ENCODE results near the gene DNAH17. TPM values are rescaled to one million over a fixed set of nuclear protein-coding genes. Genes with fewer than 3 reads are reported as not detected.

The DNAH17 gene
- total and polyA plus RNA-seq, 4 donors: 0.61 to 4.8 (median 2.7) TPM

DNA sequence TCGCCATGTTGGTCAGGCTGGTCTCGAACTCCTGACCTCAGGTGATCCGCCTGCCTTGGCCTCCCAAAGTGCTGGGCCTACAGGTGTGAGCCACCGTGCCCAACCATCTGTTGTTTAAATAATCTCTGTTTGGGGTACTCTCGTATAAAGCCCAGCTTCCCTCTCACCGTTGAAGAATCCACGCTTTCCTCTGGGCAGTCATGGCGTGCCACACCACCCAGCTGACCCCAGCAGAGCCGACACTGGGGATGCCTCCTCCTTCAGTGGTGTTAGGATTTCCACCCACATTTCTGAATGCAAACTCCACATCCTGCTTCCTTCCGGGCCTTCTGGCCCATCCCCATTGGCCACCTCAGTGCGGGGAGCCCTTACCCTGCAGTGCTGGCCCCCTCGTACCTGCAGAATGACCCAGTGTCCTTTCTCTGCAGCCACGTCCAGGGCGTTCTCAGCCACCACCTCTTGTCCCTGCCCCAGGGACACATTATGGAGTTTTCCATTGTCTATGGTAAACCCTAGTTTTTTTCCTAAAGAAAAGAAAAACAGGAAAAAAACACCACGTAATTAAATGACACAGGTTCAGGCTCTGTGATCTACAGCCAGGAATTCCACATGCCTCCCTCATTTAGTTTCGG lies 138.4 kb downstream of the DNAH17 start:
- H3K9me3 ChIP-seq (ENCODE audit: control insufficient read depth, insufficient read depth, low read length): no peaks in the 10 kb centered on the region
- no peaks in the 10 kb centered on the region for H3K36me3 ChIP-seq (ENCODE audit: control insufficient read depth, insufficient read depth, low read length)
- H3K4me1 ChIP-seq (ENCODE audit: control insufficient read depth, insufficient read depth, low read length): no peaks in the 10 kb centered on the region
- no peaks in the 10 kb centered on the region for H3K27me3 ChIP-seq (ENCODE audit: control insufficient read depth, insufficient read depth, low read length)
- no peak overlapping the region for H3K27ac ChIP-seq (ENCODE audit: low read depth, low read length)
- H3K4me3 ChIP-seq (ENCODE audit: low read depth, low read length): no peak overlapping the region
- 80% methylated on average over 15 of the region's 16 CpGs for WGBS (ENCODE audit: insufficient coverage)
- no peak for DNase-seq (ENCODE audit: low read depth in 4 of 6, low spot score in 6 of 6)

DNA sequence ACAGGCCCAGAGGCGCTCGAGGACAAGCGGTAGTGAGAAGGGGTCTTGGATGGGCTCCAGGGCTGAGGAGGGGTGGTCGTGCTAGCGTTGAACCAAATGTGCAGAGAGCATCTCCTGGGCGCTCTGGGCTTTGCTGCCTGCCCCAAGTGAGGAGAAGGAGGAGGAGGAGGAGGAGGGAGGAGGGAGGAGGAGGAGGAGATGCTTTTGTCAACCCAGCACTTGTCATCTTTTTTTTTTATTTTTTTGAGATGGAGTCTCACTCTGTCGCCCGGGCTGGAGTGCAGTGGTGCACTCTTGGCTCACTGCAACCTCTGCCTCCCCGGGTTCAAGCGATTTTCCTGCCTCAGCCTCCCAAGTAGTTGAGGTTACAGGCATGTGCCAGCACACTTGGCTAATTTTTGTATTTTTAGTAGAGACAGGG lies 138.9 kb downstream of the DNAH17 start:
- 81% methylated on average over 7 of the region's 10 CpGs for WGBS (ENCODE audit: insufficient coverage)
- Histone ChIP-seq H3K27me3 (ENCODE audit: control insufficient read depth, insufficient read depth, low read length) (no peaks in the 10 kb centered on the region), H3K9me3 (ENCODE audit: control insufficient read depth, insufficient read depth, low read length) (no peaks in the 10 kb centered on the region), H3K36me3 (ENCODE audit: control insufficient read depth, insufficient read depth, low read length) (no peaks in the 10 kb centered on the region), H3K4me1 (ENCODE audit: control insufficient read depth, insufficient read depth, low read length) (no peaks in the 10 kb centered on the region), H3K27ac (ENCODE audit: low read depth, low read length) (no peak overlapping the region), H3K4me3 (ENCODE audit: low read depth, low read length) (no peak overlapping the region)
- no peak for DNase-seq (ENCODE audit: low read depth in 4 of 6, low spot score in 6 of 6)

DNA sequence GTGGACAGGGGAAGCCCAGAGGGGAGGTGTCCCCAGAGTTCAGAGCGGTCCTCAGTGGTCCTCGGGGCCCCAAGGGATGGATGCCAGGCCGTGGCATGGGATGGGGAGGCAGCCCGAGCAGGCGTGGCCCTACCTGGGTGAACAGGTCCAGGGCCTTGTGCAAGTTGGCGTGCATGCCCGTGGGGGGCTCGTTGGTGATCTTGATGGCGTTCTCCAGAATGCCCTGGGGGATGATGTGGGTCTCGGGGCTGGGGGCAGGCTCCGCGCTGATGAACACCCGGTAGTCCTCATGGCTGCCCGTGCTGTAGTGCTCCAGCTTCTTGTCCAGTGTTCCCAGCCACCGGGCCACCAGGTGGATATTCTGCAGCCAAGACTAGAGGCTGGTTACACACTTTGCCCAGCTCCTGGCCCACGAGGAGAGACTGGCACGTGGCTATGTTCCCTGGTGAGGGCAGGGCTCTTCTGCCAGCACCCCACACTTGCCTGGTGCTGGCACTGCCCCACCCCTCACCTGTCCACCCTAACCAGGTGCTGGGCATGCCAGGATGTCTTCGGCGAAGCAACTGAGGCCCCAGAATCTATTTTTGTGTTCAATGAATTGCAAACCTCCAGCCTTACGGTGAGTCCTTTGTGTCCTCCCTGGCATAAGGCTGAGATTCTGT lies 139.6 kb downstream of the DNAH17 start:
- Histone ChIP-seq H3K27ac (ENCODE audit: low read depth, low read length) (no peak overlapping the region), H3K4me1 (ENCODE audit: control insufficient read depth, insufficient read depth, low read length) (peaks cover 4% of the 10 kb centered on the region), H3K9me3 (ENCODE audit: control insufficient read depth, insufficient read depth, low read length) (no peaks in the 10 kb centered on the region), H3K36me3 (ENCODE audit: control insufficient read depth, insufficient read depth, low read length) (no peaks in the 10 kb centered on the region), H3K4me3 (ENCODE audit: low read depth, low read length) (no peak overlapping the region), H3K27me3 (ENCODE audit: control insufficient read depth, insufficient read depth, low read length) (no peaks in the 10 kb centered on the region)
- DNase-seq (ENCODE audit: low read depth in 4 of 6, low spot score in 6 of 6): no peak
- 87% methylated on average over 20 of the region's 20 CpGs for WGBS (ENCODE audit: insufficient coverage)

GRCh38 chr17:78435330-78436005 lies 141.7 kb downstream of the DNAH17 start:
- WGBS (ENCODE audit: insufficient coverage): 80% methylated on average over 14 of the region's 19 CpGs
- no peak overlapping the region for H3K4me3 ChIP-seq (ENCODE audit: low read depth, low read length)
- H3K36me3 ChIP-seq (ENCODE audit: control insufficient read depth, insufficient read depth, low read length): no peaks in the 10 kb centered on the region
- H3K27ac ChIP-seq (ENCODE audit: low read depth, low read length): no peak overlapping the region
- no peaks in the 10 kb centered on the region for H3K9me3 ChIP-seq (ENCODE audit: control insufficient read depth, insufficient read depth, low read length)
- H3K4me1 ChIP-seq (ENCODE audit: control insufficient read depth, insufficient read depth, low read length): peaks cover 18% of the 10 kb centered on the region
- no peaks in the 10 kb centered on the region for H3K27me3 ChIP-seq (ENCODE audit: control insufficient read depth, insufficient read depth, low read length)
- no peak for DNase-seq (ENCODE audit: low read depth in 4 of 6, low spot score in 6 of 6)

DNA sequence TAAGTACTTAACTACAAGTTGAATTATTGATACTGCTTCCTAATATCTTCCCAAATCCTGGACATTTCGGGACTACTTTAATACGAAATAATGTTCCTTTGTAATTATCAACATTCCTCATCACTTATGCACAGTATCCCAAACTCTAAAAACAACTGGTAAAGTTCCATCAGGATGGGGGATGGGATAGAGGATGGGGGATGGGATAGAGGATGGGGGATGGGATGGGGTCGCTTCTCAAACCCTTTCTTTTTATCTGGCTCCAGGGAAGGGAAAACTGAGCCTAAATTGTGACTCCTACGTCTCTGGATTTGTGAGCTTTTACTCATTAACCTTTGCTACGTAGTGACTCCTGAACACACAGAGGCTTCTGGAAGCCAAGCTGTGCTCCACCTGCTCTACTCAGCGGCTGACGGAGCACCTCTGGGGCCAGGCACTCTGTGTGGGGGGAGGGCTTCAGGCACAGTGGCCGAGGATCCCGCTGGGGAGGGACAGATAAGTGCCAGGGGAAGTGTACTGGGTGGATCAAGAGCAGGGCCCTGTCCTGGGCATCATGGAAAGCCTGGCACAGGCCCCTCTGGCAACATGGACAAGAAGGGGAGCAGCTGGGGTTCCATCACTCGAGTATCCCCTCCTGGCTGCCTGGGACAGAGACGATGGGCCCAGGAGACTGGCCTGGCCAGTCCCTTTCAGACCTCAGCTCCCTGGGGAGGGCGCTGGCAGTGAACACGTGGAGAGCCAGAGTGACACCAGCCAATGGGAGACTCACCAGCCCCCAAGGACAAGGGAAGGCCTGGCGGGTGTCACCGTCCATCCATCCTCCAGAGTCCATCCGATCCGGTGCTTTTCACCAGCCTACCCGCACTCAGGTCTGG lies 142.5 kb downstream of the DNAH17 start:
- Histone ChIP-seq H3K4me3 (ENCODE audit: low read depth, low read length) (no peak overlapping the region), H3K27me3 (ENCODE audit: control insufficient read depth, insufficient read depth, low read length) (no peaks in the 10 kb centered on the region), H3K36me3 (ENCODE audit: control insufficient read depth, insufficient read depth, low read length) (peaks cover 3% of the 10 kb centered on the region), H3K9me3 (ENCODE audit: control insufficient read depth, insufficient read depth, low read length) (no peaks in the 10 kb centered on the region), H3K27ac (ENCODE audit: low read depth, low read length) (no peak overlapping the region), H3K4me1 (ENCODE audit: control insufficient read depth, insufficient read depth, low read length) (peaks cover 18% of the 10 kb centered on the region)
- DNase-seq (ENCODE audit: low read depth in 4 of 6, low spot score in 6 of 6): no peak
- WGBS (ENCODE audit: insufficient coverage): 49% methylated on average over 13 of the region's 18 CpGs

DNA sequence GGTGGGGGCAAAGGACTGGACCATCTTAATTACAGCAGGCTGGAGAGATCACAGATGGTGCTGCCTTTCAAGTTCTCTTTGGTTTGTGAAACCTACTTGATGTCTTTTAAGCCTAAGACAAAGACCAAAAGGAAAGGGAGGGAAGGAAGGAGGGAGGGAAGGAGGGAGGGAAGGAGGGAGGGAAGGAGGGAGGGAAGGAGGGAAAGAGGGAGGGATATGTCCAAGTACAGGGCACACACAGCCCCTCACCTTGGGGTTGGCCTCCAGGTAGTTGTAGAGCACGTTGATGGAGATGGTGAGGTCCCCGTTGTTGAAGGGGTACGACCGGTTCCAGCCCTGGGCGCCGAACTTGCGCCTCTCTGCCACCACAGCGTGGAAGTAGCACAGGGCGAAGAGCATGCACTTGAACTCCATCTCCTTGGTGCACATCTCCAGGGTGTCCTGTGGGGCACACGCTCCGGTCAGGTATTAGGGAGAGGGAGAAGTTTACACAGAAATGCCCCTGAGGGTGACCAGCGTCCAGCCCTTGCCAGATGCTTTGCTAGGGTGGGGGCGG lies 143.3 kb downstream of the DNAH17 start:
- no peak for DNase-seq (ENCODE audit: low read depth in 4 of 6, low spot score in 6 of 6)
- Histone ChIP-seq H3K4me3 (ENCODE audit: low read depth, low read length) (no peak overlapping the region), H3K27me3 (ENCODE audit: control insufficient read depth, insufficient read depth, low read length) (no peaks in the 10 kb centered on the region), H3K27ac (ENCODE audit: low read depth, low read length) (no peak overlapping the region), H3K36me3 (ENCODE audit: control insufficient read depth, insufficient read depth, low read length) (peaks cover 11% of the 10 kb centered on the region), H3K4me1 (ENCODE audit: control insufficient read depth, insufficient read depth, low read length) (peaks cover 22% of the 10 kb centered on the region), H3K9me3 (ENCODE audit: control insufficient read depth, insufficient read depth, low read length) (no peaks in the 10 kb centered on the region)
- WGBS (ENCODE audit: insufficient coverage): 96% methylated on average over 11 of the region's 13 CpGs

DNA sequence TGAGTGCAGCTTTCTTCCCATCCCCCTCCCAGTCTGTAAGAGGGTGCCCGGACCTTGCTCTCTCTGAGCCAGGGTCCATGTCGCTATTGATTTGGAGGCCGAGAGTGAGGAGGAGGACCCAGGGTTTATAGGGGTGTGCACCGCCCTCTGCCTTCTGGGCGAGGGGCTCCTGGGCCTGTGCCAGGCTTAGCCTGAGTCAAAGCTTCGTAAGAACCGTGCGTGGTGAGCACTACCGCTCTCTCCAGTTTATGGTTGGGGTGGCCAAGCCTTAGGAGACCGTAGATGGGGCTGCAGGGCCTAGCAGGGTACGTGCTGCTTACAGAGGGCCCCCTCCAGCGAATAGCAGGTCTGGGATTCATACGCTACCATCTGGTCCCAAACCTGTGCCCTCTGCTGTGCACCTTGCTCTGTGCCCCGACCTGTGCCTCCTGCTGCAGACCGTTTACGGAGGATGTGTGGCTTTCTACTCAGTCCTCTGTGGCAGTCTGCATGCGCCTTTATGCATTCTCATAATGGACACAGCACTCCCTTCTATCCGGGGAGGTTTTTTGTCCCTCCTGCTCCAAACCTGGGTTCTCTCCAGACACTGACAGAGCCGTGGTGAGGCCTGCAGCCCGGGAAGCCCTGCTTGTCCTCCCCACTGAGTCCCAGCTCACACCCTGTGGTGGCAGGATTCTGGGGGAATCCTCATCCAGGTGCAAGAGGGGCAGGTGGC lies 144.0 kb downstream of the DNAH17 start:
- H3K4me3 ChIP-seq (ENCODE audit: low read depth, low read length): no peak overlapping the region
- peaks cover 29% of the 10 kb centered on the region for H3K4me1 ChIP-seq (ENCODE audit: control insufficient read depth, insufficient read depth, low read length)
- no peak overlapping the region for H3K27ac ChIP-seq (ENCODE audit: low read depth, low read length)
- no peaks in the 10 kb centered on the region for H3K9me3 ChIP-seq (ENCODE audit: control insufficient read depth, insufficient read depth, low read length)
- H3K36me3 ChIP-seq (ENCODE audit: control insufficient read depth, insufficient read depth, low read length): peaks cover 15% of the 10 kb centered on the region
- no peaks in the 10 kb centered on the region for H3K27me3 ChIP-seq (ENCODE audit: control insufficient read depth, insufficient read depth, low read length)
- no peak for DNase-seq (ENCODE audit: low read depth in 4 of 6, low spot score in 6 of 6)
- WGBS (ENCODE audit: insufficient coverage): 74% methylated on average over 19 of the region's 20 CpGs

- no peaks in the 10 kb centered on the region for H3K9me3 ChIP-seq (ENCODE audit: control insufficient read depth, insufficient read depth, low read length)
Measured at GRCh38 chr17:78432226-78433012, 144.8 kb downstream of the DNAH17 start.

More at GRCh38 chr17:78432226-78433012, 144.8 kb downstream of the DNAH17 start:
- DNase-seq (ENCODE audit: low read depth in 4 of 6, low spot score in 6 of 6): peak in 1 of 6 donors; percentile 47
- Histone ChIP-seq H3K36me3 (ENCODE audit: control insufficient read depth, insufficient read depth, low read length) (peaks cover 22% of the 10 kb centered on the region), H3K27me3 (ENCODE audit: control insufficient read depth, insufficient read depth, low read length) (no peaks in the 10 kb centered on the region), H3K4me1 (ENCODE audit: control insufficient read depth, insufficient read depth, low read length) (peaks cover 32% of the 10 kb centered on the region), H3K27ac (ENCODE audit: low read depth, low read length) (no peak overlapping the region), H3K4me3 (ENCODE audit: low read depth, low read length) (no peak overlapping the region)
- WGBS (ENCODE audit: insufficient coverage): 62% methylated on average over 14 of the region's 21 CpGs

Data from spinal cord (tissue), 10 donors.